ENCODE results near the gene OTUD4. TPM values are rescaled to one million over a fixed set of nuclear protein-coding genes. Genes with fewer than 3 reads are reported as not detected.

The OTUD4 gene
- total and polyA plus RNA-seq, 9 of the 15 experiments (the other 6 are each of a cell fraction or from before 2014, with no cell fraction given) = 4.2 to 29.0 (median 24.8) TPM

GRCh38 chr4:145180298-145181090, at the start of gene OTUD4 (continued):
- 0 out of 2 replicates have a peak, but pooled peaks have one; percentile 47 for TF ChIP-seq KDM2B (CRISPR knock-in tag; IDR thresholded peaks at IDR 0.05)
- TF ChIP-seq, protein P1, sequence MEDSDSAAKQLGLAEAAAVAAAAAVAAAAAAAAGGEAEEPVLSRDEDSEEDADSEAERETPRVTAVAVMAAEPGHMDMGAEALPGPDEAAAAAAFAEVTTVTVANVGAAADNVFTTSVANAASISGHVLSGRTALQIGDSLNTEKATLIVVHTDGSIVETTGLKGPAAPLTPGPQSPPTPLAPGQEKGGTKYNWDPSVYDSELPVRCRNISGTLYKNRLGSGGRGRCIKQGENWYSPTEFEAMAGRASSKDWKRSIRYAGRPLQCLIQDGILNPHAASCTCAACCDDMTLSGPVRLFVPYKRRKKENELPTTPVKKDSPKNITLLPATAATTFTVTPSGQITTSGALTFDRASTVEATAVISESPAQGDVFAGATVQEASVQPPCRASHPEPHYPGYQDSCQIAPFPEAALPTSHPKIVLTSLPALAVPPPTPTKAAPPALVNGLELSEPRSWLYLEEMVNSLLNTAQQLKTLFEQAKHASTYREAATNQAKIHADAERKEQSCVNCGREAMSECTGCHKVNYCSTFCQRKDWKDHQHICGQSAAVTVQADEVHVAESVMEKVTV (CRISPR knock-in tag; IDR thresholded peaks at IDR 0.05) = no peak
- TF ChIP-seq ZNF324 (CRISPR knock-in tag; IDR thresholded peaks at IDR 0.05) = no peak
- no peak for TF ChIP-seq YBX1 (IDR thresholded peaks at IDR 0.05)
- TF ChIP-seq, protein P2, sequence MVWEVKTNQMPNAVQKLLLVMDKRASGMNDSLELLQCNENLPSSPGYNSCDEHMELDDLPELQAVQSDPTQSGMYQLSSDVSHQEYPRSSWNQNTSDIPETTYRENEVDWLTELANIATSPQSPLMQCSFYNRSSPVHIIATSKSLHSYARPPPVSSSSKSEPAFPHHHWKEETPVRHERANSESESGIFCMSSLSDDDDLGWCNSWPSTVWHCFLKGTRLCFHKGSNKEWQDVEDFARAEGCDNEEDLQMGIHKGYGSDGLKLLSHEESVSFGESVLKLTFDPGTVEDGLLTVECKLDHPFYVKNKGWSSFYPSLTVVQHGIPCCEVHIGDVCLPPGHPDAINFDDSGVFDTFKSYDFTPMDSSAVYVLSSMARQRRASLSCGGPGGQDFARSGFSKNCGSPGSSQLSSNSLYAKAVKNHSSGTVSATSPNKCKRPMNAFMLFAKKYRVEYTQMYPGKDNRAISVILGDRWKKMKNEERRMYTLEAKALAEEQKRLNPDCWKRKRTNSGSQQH (CRISPR knock-in tag; IDR thresholded peaks at IDR 0.05) = no peak
- no peak for TF ChIP-seq ZNF444 (CRISPR knock-in tag; IDR thresholded peaks at IDR 0.05)
- peak; percentile 21 for TF ChIP-seq ZFP36 (IDR thresholded peaks at IDR 0.05; ENCODE audit: low read depth, low read length, partially characterized antibody)
- TF ChIP-seq ZBTB11 (CRISPR knock-in tag; IDR thresholded peaks at IDR 0.05) = peak in 1 of 3 experiments; percentile 70; a peak in 1 of 6 replicates
- TF ChIP-seq, protein P3, sequence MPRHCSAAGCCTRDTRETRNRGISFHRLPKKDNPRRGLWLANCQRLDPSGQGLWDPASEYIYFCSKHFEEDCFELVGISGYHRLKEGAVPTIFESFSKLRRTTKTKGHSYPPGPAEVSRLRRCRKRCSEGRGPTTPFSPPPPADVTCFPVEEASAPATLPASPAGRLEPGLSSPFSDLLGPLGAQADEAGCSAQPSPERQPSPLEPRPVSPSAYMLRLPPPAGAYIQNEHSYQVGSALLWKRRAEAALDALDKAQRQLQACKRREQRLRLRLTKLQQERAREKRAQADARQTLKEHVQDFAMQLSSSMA (CRISPR knock-in tag; IDR thresholded peaks at IDR 0.05) = no peak
- TF ChIP-seq, protein P4, sequence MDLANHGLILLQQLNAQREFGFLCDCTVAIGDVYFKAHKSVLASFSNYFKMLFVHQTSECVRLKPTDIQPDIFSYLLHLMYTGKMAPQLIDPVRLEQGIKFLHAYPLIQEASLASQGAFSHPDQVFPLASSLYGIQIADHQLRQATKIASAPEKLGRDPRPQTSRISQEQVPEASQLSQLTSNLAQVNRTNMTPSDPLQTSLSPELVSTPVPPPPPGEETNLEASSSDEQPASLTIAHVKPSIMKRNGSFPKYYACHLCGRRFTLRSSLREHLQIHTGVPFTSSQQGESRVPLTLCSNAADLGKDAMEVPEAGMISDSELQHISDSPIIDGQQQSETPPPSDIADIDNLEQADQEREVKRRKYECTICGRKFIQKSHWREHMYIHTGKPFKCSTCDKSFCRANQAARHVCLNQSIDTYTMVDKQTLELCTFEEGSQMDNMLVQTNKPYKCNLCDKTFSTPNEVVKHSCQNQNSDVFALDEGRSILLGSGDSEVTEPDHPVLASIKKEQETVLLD (IDR thresholded peaks at IDR 0.05) = 0 out of 2 replicates have a peak, but pooled peaks have one; percentile 24
- TF ChIP-seq PURB (CRISPR knock-in tag; IDR thresholded peaks at IDR 0.05; ENCODE audit: low read depth) = no peak
- no peak for TF ChIP-seq ZNF75A (CRISPR knock-in tag; IDR thresholded peaks at IDR 0.05)
- peak; percentile 34 for TF ChIP-seq SMAD1 (IDR thresholded peaks at IDR 0.05; ENCODE audit: low read depth, low read length, partially characterized antibody)
- no peak for TF ChIP-seq SNRNP70 (optimal IDR thresholded peaks at IDR 0.05; ENCODE audit: low read depth, low read length)
- no peak for TF ChIP-seq SMAD3 (CRISPR knock-in tag; conservative IDR thresholded peaks at IDR 0.05)
- no peak for TF ChIP-seq RUNX1 (IDR thresholded peaks at IDR 0.05; ENCODE audit: low read depth)

Data from K562 (cell line).